ENCODE data around the gene ATP13A3.

DNA sequence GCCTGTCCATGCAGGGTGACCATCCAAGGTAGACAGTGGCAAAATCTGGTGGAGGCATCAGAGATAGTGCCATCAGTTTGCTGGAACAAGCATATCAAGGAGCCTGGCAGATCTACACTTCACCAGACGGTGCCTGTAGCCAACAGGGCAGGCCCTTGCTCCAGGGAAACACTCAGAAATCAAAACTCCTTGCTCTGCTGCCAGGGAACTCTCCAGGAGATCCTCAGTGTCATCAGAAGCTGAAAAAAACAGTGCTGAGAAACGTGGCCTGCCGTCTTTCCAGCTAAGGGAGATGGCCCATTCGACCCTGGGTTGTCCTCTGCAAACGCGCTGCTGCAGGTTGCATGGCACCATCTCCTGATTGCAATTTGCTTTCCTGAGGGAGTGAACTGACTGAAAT, 30.5 kb upstream of the ATP13A3 start:
- TF ChIP-seq, protein P1, sequence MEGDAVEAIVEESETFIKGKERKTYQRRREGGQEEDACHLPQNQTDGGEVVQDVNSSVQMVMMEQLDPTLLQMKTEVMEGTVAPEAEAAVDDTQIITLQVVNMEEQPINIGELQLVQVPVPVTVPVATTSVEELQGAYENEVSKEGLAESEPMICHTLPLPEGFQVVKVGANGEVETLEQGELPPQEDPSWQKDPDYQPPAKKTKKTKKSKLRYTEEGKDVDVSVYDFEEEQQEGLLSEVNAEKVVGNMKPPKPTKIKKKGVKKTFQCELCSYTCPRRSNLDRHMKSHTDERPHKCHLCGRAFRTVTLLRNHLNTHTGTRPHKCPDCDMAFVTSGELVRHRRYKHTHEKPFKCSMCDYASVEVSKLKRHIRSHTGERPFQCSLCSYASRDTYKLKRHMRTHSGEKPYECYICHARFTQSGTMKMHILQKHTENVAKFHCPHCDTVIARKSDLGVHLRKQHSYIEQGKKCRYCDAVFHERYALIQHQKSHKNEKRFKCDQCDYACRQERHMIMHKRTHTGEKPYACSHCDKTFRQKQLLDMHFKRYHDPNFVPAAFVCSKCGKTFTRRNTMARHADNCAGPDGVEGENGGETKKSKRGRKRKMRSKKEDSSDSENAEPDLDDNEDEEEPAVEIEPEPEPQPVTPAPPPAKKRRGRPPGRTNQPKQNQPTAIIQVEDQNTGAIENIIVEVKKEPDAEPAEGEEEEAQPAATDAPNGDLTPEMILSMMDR (IDR thresholded peaks at IDR 0.05; ENCODE audit: low read depth, low read length), result no peak
- no peak for TF ChIP-seq EZH2phosphoT487 (IDR thresholded peaks at IDR 0.05; ENCODE audit: low read depth)

Measured in OCI-LY3 (cell line).